Prostate gland (tissue), 2 donors: ENCODE measurements around the gene MIS18A. TPM values are rescaled to one million over a fixed set of nuclear protein-coding genes. Genes with fewer than 3 reads are reported as not detected.

Experiments used
- DNase-seq: peaks from one replicate; pipeline ENCODE4 v3.0.0-alpha.2; 2019; ENCODE audit warnings: low spot score
- H3K27ac ChIP-seq, 2 donors: fragments of 200-600 bp; sonication (generic); 2 replicates each; pipeline ENCODE4 v1.5.1; 2017 to 2019
- H3K27me3 ChIP-seq: fragments of 200-600 bp; sonication (generic); replicated peaks from 2 replicates; pipeline ENCODE4 v1.5.1; 2019; ENCODE audit not compliant: insufficient read depth
- H3K36me3 ChIP-seq, 2 donors: fragments of 200-600 bp; sonication (generic); 1 replicate in 1 of 2; 2 replicates in 1 of 2; pipeline versions ENCODE4 v1.5.1 to v1.8.1; 2017 to 2019
- H3K4me1 ChIP-seq: fragments of 200-600 bp; sonication (generic); replicated peaks from 2 replicates; pipeline ENCODE4 v1.5.1; 2019
- H3K4me3 ChIP-seq, 2 donors: fragments of 200-600 bp; sonication (generic); 2 replicates each; pipeline ENCODE4 v1.5.1; 2017 to 2019
- H3K9me3 ChIP-seq: fragments of 200-600 bp; sonication (generic); 2 replicates; pipeline ENCODE4 v1.5.1; 2017
- CTCF ChIP-seq, 4 experiments: fragments of 200-600 bp in 2 of 4; fragments of 450-650 bp in 2 of 4; sonication (generic) in 2 of 4; IDR thresholded peaks; 1 replicate in 3 of 4; 2 replicates in 1 of 4; pipeline ENCODE4 v1.5.1; 2016 to 2019; ENCODE audit warnings: antibody characterized with exemption in 4 of 4, mild to moderate bottlenecking in 2 of 4, moderate library complexity in 2 of 4
- POLR2A ChIP-seq: fragments of 450-650 bp; IDR thresholded peaks from one replicate; pipeline ENCODE4 v1.6.1; 2016; ENCODE audit warnings: antibody characterized with exemption, mild to moderate bottlenecking
- POLR2AphosphoS5 ChIP-seq: sonication (generic); formaldehyde crosslinking; IDR thresholded peaks from one replicate; pipeline ENCODE4 v1.6.1; 2017; ENCODE audit warnings: antibody characterized with exemption
- WGBS: methylation state at CpG from one replicate; pipeline ENCODE4 v1.1.5; 2018; 5-methylcytosine and 5-hydroxymethylcytosine counted together
- intact Hi-C: fragments of 100-400 bp; cut with DNase I; formaldehyde crosslinking; loops from one replicate; pipeline ENCODE4 v1.14.2; 2022
- total RNA-seq, 2 donors: library from RNA; depleted of rRNA; stranded (reverse); fragments of >200 nt; gene quantifications; one replicate each; pipeline ENCODE4 v1.1.0, GENCODE V29; 2016

Gene MIS18A
- total RNA-seq, 2 donors from 2014 or later: 10.7 to 17.8 TPM

- no peak overlapping the region for H3K4me3 ChIP-seq
- H3K36me3 ChIP-seq: no peaks in the 10 kb centered on the region
- TF ChIP-seq CTCF (IDR thresholded peaks at IDR 0.05): no peak
- no peak for TF ChIP-seq POLR2A
- no peak for TF ChIP-seq POLR2AphosphoS5
- 49% methylated on average over 12 of the region's 12 CpGs for WGBS
- DNase-seq: no peak
- no peaks in the 10 kb centered on the region for H3K4me1 ChIP-seq
- H3K27ac ChIP-seq: no peak overlapping the region
- H3K27me3 ChIP-seq: no peaks in the 10 kb centered on the region
- intact Hi-C loops: loop anchor here (5.0 kb wide), 2 partner anchors 114 to 469 kb away; no protein-coding TSS in a partner anchor
- no peaks in the 10 kb centered on the region for H3K9me3 ChIP-seq
Measured at GRCh38 chr21:32256251-32256650, 22.6 kb downstream of the MIS18A start.

GRCh38 chr21:32253215-32253641, 25.6 kb downstream of the MIS18A start:
- Histone ChIP-seq H3K9me3 (no peaks in the 10 kb centered on the region), H3K27me3 (no peaks in the 10 kb centered on the region), H3K27ac (no peak overlapping the region), H3K36me3 (no peaks in the 10 kb centered on the region), H3K4me3 (no peak overlapping the region), H3K4me1 (peaks cover 3% of the 10 kb centered on the region)
- DNase-seq: no peak
- whole genome bisulfite sequencing: 79% methylated on average over 7 of the region's 7 CpGs
- intact Hi-C loops: no loop called here
- no peak for TF ChIP-seq POLR2AphosphoS5

- TF ChIP-seq CTCF (IDR thresholded peaks at IDR 0.05): no peak
- no peak for TF ChIP-seq POLR2A
- no peak for TF ChIP-seq POLR2AphosphoS5
- Histone ChIP-seq H3K9me3 (no peaks in the 10 kb centered on the region), H3K27ac (no peak overlapping the region), H3K4me3 (no peak overlapping the region), H3K27me3 (no peaks in the 10 kb centered on the region), H3K4me1 (peaks cover 3% of the 10 kb centered on the region), H3K36me3 (no peaks in the 10 kb centered on the region)
- no peak for DNase-seq
- intact Hi-C loops: no loop called here
Measured at GRCh38 chr21:32252136-32252535, 26.7 kb downstream of the MIS18A start.

- no peak for DNase-seq
- Histone ChIP-seq H3K9me3 (no peaks in the 10 kb centered on the region), H3K4me3 (no peak overlapping the region), H3K4me1 (peaks cover 3% of the 10 kb centered on the region), H3K36me3 (no peaks in the 10 kb centered on the region), H3K27ac (no peak overlapping the region), H3K27me3 (no peaks in the 10 kb centered on the region)
- intact Hi-C loops: no loop called here
- WGBS: 69% methylated on average over 15 of the region's 15 CpGs
- TF ChIP-seq CTCF (IDR thresholded peaks at IDR 0.05) (no peak), POLR2AphosphoS5 (no peak), POLR2A (no peak)
Measured at GRCh38 chr21:32249511-32250280, 29.2 kb downstream of the MIS18A start.

- Histone ChIP-seq H3K9me3 (no peaks in the 10 kb centered on the region), H3K27me3 (no peaks in the 10 kb centered on the region), H3K36me3 (no peaks in the 10 kb centered on the region), H3K4me3 (no peak overlapping the region), H3K4me1 (peaks cover 3% of the 10 kb centered on the region), H3K27ac (no peak overlapping the region)
- no peak for TF ChIP-seq POLR2A
- TF ChIP-seq CTCF (IDR thresholded peaks at IDR 0.05): no peak
- TF ChIP-seq POLR2AphosphoS5: no peak
- no peak for DNase-seq
- intact Hi-C loops: no loop called here
- 47% methylated on average over 14 of the region's 14 CpGs for WGBS
Measured at GRCh38 chr21:32248571-32249461, 30.0 kb downstream of the MIS18A start.
